ENCODE results near the gene UTP3. TPM values are rescaled to one million over a fixed set of nuclear protein-coding genes. Genes with fewer than 3 reads are reported as not detected.
"Not testable (repeated sequence)": the region's sequence is repeated elsewhere in the genome, so short reads cannot be mapped to it uniquely, and the experiment has no call there.

UTP3 gene
- total RNA-seq, 1 donor from 2014 or later, result 28.6 TPM

GRCh38 chr4:70657326-70657725, 31.0 kb upstream of the UTP3 start:
- Mint-ChIP-seq H3K36me3 (ENCODE audit: low read depth, unreplicated experiment) (no peaks in the 10 kb centered on the region), H3K27me3 (ENCODE audit: unreplicated experiment) (no peaks in the 10 kb centered on the region), H3K27ac (ENCODE audit: unreplicated experiment) (no peak overlapping the region)

GRCh38 chr4:70658418-70658817, 29.9 kb upstream of the UTP3 start:
- no peak for DNase-seq (ENCODE audit: low spot score)
- Mint-ChIP-seq H3K9me3 (ENCODE audit: unreplicated experiment) (no peaks in the 10 kb centered on the region), H3K4me3 (ENCODE audit: unreplicated experiment) (no peak overlapping the region), H3K27ac (ENCODE audit: unreplicated experiment) (no peak overlapping the region), H3K27me3 (ENCODE audit: unreplicated experiment) (no peaks in the 10 kb centered on the region), H3K36me3 (ENCODE audit: low read depth, unreplicated experiment) (no peaks in the 10 kb centered on the region), H3K4me1 (ENCODE audit: unreplicated experiment) (peaks cover 7% of the 10 kb centered on the region)
- TF ChIP-seq, protein P1, sequence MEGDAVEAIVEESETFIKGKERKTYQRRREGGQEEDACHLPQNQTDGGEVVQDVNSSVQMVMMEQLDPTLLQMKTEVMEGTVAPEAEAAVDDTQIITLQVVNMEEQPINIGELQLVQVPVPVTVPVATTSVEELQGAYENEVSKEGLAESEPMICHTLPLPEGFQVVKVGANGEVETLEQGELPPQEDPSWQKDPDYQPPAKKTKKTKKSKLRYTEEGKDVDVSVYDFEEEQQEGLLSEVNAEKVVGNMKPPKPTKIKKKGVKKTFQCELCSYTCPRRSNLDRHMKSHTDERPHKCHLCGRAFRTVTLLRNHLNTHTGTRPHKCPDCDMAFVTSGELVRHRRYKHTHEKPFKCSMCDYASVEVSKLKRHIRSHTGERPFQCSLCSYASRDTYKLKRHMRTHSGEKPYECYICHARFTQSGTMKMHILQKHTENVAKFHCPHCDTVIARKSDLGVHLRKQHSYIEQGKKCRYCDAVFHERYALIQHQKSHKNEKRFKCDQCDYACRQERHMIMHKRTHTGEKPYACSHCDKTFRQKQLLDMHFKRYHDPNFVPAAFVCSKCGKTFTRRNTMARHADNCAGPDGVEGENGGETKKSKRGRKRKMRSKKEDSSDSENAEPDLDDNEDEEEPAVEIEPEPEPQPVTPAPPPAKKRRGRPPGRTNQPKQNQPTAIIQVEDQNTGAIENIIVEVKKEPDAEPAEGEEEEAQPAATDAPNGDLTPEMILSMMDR (IDR thresholded peaks at IDR 0.05; ENCODE audit: unreplicated experiment), result no peak

More at GRCh38 chr4:70657326-70657725, 31.0 kb upstream of the UTP3 start:
- H3K9me3 Mint-ChIP-seq (ENCODE audit: unreplicated experiment), result no peaks in the 10 kb centered on the region
- peaks cover 7% of the 10 kb centered on the region for H3K4me1 Mint-ChIP-seq (ENCODE audit: unreplicated experiment)
- TF ChIP-seq, protein P1 (IDR thresholded peaks at IDR 0.05; ENCODE audit: unreplicated experiment), result no peak
- DNase-seq (ENCODE audit: low spot score), result no peak
- no peak overlapping the region for H3K4me3 Mint-ChIP-seq (ENCODE audit: unreplicated experiment)

- Mint-ChIP-seq H3K36me3 (ENCODE audit: low read depth, unreplicated experiment) (no peaks in the 10 kb centered on the region), H3K9me3 (ENCODE audit: unreplicated experiment) (no peaks in the 10 kb centered on the region), H3K4me3 (ENCODE audit: unreplicated experiment) (no peak overlapping the region), H3K27ac (ENCODE audit: unreplicated experiment) (no peak overlapping the region), H3K4me1 (ENCODE audit: unreplicated experiment) (peaks cover 5% of the 10 kb centered on the region), H3K27me3 (ENCODE audit: unreplicated experiment) (no peaks in the 10 kb centered on the region)
- DNase-seq (ENCODE audit: low spot score), result no peak
- TF ChIP-seq, protein P1 (IDR thresholded peaks at IDR 0.05; ENCODE audit: unreplicated experiment), result no peak
Observed at GRCh38 chr4:70660106-70660505, 28.2 kb upstream of the UTP3 start.

DNA sequence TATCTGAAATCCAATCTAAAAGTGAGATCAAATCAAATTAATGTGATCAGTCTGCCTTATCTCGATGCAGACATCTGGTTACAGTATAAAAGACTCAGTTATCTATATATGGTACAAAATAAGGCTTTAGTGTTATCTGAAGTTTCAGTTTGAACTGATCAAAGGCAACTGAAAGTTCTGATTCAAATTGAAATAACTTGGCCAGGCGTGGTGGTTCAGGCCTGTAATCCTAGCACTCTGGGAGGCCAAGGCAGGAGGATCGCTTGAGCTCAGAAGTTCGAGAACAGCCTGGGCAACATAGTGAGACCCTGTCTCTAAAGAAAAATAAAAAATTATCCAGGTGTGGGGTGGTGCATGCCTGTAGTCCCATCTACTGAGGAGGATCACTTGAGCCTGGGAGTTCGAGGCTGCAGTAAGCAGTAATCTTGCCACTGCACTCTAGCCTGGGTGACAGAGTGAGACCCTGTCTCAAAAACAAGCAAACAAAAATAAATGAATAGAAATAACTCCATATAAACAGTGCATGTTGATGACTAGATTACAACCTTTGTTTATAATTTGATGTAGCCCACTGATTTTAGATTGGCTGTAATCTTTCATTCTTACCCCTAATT, 26.9 kb upstream of the UTP3 start:
- H3K36me3 Mint-ChIP-seq (ENCODE audit: low read depth, unreplicated experiment); DNase-seq (ENCODE audit: low spot score); H3K9me3 Mint-ChIP-seq (ENCODE audit: unreplicated experiment); H3K4me3 Mint-ChIP-seq (ENCODE audit: unreplicated experiment); H3K4me1 Mint-ChIP-seq (ENCODE audit: unreplicated experiment); H3K27me3 Mint-ChIP-seq (ENCODE audit: unreplicated experiment); H3K27ac Mint-ChIP-seq (ENCODE audit: unreplicated experiment): not testable (repeated sequence)

DNA sequence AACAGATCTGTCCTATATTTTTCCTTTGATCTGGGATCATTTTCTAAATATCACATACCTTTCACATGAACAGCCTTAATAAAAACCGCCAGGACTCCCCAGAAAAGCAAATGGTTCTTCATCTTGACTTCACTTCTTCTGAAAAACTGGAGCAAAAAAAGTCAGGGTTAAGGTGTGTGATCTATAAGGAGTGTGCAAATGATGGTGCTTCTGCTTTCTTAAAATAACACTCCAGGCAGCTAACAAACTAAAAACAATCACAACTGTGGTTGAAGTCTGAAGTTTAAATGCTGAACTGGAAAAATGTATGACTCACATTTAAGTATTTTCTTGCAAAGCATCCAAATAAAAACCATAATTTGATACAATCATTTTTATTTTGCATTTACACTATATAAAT, 22.0 kb upstream of the UTP3 start, which contains the start of gene JCHAIN:
TSS of gene JCHAIN (minus strand) at position 140 of the 400 bp plus-strand sequence. CDS start at position 122, 18 bp downstream.
- Mint-ChIP-seq H3K4me3 (ENCODE audit: unreplicated experiment) (no peak within 1 kb of the TSS), H3K27ac (ENCODE audit: unreplicated experiment) (no peak within 1 kb of the TSS), H3K9me3 (ENCODE audit: unreplicated experiment) (no peaks in the 10 kb centered on the region), H3K36me3 (ENCODE audit: low read depth, unreplicated experiment) (no peaks in the 10 kb centered on the region), H3K27me3 (ENCODE audit: unreplicated experiment) (no peaks in the 10 kb centered on the region), H3K4me1 (ENCODE audit: unreplicated experiment) (no peaks in the 10 kb centered on the region)
- no peak for DNase-seq (ENCODE audit: low spot score)
- TF ChIP-seq, protein P1 (IDR thresholded peaks at IDR 0.05; ENCODE audit: unreplicated experiment), result no peak
